ENCODE results near the gene HIPK1. TPM values are rescaled to one million over a fixed set of nuclear protein-coding genes. Genes with fewer than 3 reads are reported as not detected.

Gene HIPK1
- total RNA-seq, 1 donor from 2014 or later, result 52.3 TPM

DNA sequence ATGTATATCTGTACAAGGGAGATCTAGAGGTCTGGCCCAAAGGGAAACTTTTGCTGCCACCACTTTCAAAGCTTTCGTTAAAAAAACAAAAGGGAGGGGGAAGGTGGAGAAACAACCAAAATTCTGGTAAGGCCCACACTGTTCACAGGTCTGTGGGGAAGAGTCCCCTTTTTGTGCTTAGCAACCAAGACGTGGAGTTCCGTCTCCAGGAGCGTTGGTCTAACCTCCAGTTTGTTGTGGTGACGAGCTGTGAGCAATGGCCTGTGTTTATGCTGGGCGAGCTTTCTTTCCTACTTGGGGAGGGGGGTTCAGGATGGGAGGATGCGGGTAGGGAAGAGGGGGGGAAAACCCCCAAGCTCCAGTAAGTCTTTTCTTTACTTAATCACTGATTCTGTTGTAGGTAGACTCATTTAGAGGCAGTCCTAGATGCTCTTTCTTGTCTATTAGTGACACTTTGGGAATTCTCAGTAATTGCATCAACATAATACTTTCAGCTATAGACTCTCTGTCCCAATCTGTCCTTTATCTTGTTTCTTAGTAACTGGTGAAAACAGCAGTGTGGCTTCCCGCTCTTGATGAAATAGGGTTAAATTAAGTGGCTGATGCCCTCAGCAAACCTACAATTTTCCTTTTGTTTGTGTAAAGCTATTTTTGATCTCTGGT is 1.5 kb downstream of the HIPK1 start:
- H3K4me1 ChIP-seq, result peaks cover 52% of the 10 kb centered on the region
- intact Hi-C loops (cut with DNase I), result no loop called here
- no peak for DNase-seq (ENCODE audit: extremely low spot score in 2 of 2)

DNA sequence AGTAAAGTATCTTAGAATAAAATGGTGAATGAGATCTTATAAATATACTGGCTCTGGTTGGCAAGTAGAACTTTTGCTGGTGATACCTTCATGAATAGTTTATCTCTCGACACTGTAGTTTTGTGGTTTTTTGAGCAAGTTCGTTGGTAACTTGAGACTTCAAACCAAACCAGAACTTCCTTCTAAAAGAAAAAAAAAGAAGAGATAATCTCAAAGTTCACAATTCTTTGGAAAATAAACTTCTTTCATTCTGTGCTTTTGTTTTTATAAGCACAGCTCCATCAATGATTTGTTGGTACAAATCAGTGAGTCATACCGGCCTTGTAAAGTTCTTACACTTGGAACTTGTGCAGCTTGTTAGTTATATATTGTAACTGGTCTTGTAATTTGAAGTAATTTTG is 2.3 kb downstream of the HIPK1 start:
- Histone ChIP-seq H3K4me3 (peak overlapping the region in 1 of 2 donors; percentile 81), H3K36me3 (no peaks in the 10 kb centered on the region), H3K27ac (peak overlapping the region; percentile 92), H3K9me3 (no peaks in the 10 kb centered on the region), H3K27me3 (no peaks in the 10 kb centered on the region), H3K4me1 (peaks cover 61% of the 10 kb centered on the region)
- no peak for TF ChIP-seq CTCF (IDR thresholded peaks at IDR 0.05)
- TF ChIP-seq POLR2AphosphoS5 (IDR thresholded peaks at IDR 0.05; ENCODE audit: insufficient read depth in 1 of 2, low read depth in 1 of 2), result peak in 1 of 2 donors; percentile 55
- no peak for DNase-seq (ENCODE audit: extremely low spot score in 2 of 2)
- intact Hi-C loops (cut with DNase I), result no loop called here

More for the DNA sequence above, 1.5 kb downstream of the HIPK1 start:
- TF ChIP-seq POLR2A (IDR thresholded peaks at IDR 0.05), result no peak
- no peak for TF ChIP-seq CTCF (IDR thresholded peaks at IDR 0.05)
- TF ChIP-seq POLR2AphosphoS5 (IDR thresholded peaks at IDR 0.05; ENCODE audit: insufficient read depth in 1 of 2, low read depth in 1 of 2), result no peak
- no peaks in the 10 kb centered on the region for H3K36me3 ChIP-seq
- no peaks in the 10 kb centered on the region for H3K27me3 ChIP-seq
- H3K27ac ChIP-seq, result peak overlapping the region; percentile 92
- peak overlapping the region; percentile 81 to 99 for H3K4me3 ChIP-seq
- no peaks in the 10 kb centered on the region for H3K9me3 ChIP-seq

GRCh38 chr1:113934006-113934405 is 4.9 kb downstream of the HIPK1 start:
- peaks cover 71% of the 10 kb centered on the region for H3K4me1 ChIP-seq
- intact Hi-C loops (cut with DNase I), result no loop called here

DNA sequence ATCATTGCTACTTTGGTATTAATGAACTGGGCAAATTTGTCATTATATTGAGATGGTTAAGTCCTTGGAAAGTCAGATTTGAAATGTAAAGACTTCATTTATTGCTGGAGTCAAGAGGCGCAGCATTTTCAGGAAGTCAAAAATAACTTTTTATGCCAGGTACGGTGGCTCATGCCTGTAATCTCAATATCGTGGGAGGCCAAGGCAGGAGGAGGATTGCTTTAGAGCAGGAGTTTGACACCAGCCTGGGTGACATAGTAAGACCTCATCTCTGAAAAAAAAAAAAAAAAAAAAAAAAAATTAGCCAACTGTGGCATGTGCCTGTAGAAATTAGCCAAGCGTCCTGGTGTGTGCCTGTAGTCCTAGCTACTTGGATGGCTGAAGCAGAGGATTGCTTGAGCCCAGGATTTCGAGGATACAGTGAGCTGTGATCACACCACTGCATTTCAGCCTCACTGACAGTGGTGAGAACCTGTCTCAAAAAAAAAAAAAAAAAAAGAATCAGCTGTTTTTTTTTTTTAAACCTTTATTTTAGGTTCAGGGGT is 5.5 kb downstream of the HIPK1 start:
- no peak for DNase-seq (ENCODE audit: extremely low spot score in 2 of 2)
- Histone ChIP-seq H3K27me3 (no peaks in the 10 kb centered on the region), H3K4me3 (no peak overlapping the region), H3K4me1 (peaks cover 77% of the 10 kb centered on the region), H3K9me3 (no peaks in the 10 kb centered on the region), H3K36me3 (no peaks in the 10 kb centered on the region), H3K27ac (no peak overlapping the region)
- TF ChIP-seq POLR2A (IDR thresholded peaks at IDR 0.05) (no peak), CTCF (IDR thresholded peaks at IDR 0.05) (no peak), POLR2AphosphoS5 (IDR thresholded peaks at IDR 0.05; ENCODE audit: insufficient read depth in 1 of 2, low read depth in 1 of 2) (no peak)
- intact Hi-C loops (cut with DNase I), result no loop called here

More at GRCh38 chr1:113934006-113934405, 4.9 kb downstream of the HIPK1 start:
- Histone ChIP-seq H3K27me3 (no peaks in the 10 kb centered on the region), H3K27ac (no peak overlapping the region), H3K4me3 (no peak overlapping the region), H3K36me3 (no peaks in the 10 kb centered on the region), H3K9me3 (no peaks in the 10 kb centered on the region)
- no peak for DNase-seq (ENCODE audit: extremely low spot score in 2 of 2)
- TF ChIP-seq POLR2AphosphoS5 (IDR thresholded peaks at IDR 0.05; ENCODE audit: insufficient read depth in 1 of 2, low read depth in 1 of 2) (no peak), POLR2A (IDR thresholded peaks at IDR 0.05) (no peak), CTCF (IDR thresholded peaks at IDR 0.05) (no peak)

DNA sequence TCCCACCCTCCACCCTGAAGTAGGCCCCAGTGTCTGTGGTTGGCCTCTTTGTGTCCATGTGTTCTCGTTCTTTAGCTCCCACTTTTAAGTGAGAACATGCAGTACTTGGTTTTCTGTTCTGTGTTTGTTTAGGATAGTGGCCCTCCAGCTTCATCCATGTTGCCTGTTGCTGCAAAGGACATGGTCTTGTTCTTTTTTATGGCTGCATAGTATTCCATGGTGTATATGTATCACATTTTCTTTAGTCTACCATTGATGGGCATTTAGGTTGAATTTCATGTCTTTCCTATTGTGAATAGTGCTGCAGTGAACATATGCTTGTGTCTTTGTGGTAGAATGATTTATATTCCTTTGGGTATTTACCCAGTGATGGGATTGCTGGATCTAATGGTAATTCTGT is 6.1 kb downstream of the HIPK1 start:
- H3K4me3 ChIP-seq, result no peak overlapping the region
- no peak for DNase-seq (ENCODE audit: extremely low spot score in 2 of 2)
- no peaks in the 10 kb centered on the region for H3K9me3 ChIP-seq
- H3K27me3 ChIP-seq, result no peaks in the 10 kb centered on the region
- intact Hi-C loops (cut with DNase I), result no loop called here
- TF ChIP-seq POLR2AphosphoS5 (IDR thresholded peaks at IDR 0.05; ENCODE audit: insufficient read depth in 1 of 2, low read depth in 1 of 2) (no peak), POLR2A (IDR thresholded peaks at IDR 0.05) (no peak), CTCF (IDR thresholded peaks at IDR 0.05) (no peak)
- H3K4me1 ChIP-seq, result peaks cover 81% of the 10 kb centered on the region
- no peaks in the 10 kb centered on the region for H3K36me3 ChIP-seq
- no peak overlapping the region for H3K27ac ChIP-seq

Measured in vagina (tissue), 2 donors.